ENCODE data around the gene DUSP22. TPM values are rescaled to one million over a fixed set of nuclear protein-coding genes. Genes with fewer than 3 reads are reported as not detected.

DUSP22 gene
- total RNA-seq, 4 donors from 2014 or later: 35.4 to 213 (median 49.5) TPM

- Histone ChIP-seq H3K4me1 (peaks cover 0 to 4% (median 0%) of the 10 kb centered on the region in 4 donors), H3K36me3 (no peaks in the 10 kb centered on the region), H3K9me3 (no peaks in the 10 kb centered on the region), H3K27ac (no peak overlapping the region), H3K27me3 (no peaks in the 10 kb centered on the region), H3K4me3 (no peak overlapping the region)
- in situ Hi-C loops (cut with MboI; ENCODE audit: low pct_ligation_motif_present in 1 of 4, low pct_unique_long_range_greater_than_20kb in 1 of 4, low sequenced_read_pairs in 3 of 4) (no loop called here), intact Hi-C loops (cut with DNase I; ENCODE audit: low total_unique reads) (no loop called here)
- TF ChIP-seq POLR2A (IDR thresholded peaks at IDR 0.05): no peak
- TF ChIP-seq POLR2AphosphoS5 (IDR thresholded peaks at IDR 0.05): no peak
- TF ChIP-seq, protein P1, sequence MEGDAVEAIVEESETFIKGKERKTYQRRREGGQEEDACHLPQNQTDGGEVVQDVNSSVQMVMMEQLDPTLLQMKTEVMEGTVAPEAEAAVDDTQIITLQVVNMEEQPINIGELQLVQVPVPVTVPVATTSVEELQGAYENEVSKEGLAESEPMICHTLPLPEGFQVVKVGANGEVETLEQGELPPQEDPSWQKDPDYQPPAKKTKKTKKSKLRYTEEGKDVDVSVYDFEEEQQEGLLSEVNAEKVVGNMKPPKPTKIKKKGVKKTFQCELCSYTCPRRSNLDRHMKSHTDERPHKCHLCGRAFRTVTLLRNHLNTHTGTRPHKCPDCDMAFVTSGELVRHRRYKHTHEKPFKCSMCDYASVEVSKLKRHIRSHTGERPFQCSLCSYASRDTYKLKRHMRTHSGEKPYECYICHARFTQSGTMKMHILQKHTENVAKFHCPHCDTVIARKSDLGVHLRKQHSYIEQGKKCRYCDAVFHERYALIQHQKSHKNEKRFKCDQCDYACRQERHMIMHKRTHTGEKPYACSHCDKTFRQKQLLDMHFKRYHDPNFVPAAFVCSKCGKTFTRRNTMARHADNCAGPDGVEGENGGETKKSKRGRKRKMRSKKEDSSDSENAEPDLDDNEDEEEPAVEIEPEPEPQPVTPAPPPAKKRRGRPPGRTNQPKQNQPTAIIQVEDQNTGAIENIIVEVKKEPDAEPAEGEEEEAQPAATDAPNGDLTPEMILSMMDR (IDR thresholded peaks at IDR 0.05): no peak
- no peak for TF ChIP-seq EP300 (IDR thresholded peaks at IDR 0.05; ENCODE audit: low read depth)
- WGBS, 2 donors (ENCODE audit: low coverage in 1 of 2): 88 to 94% methylated on average over 8 to 9 of the region's 9 CpGs
- DNase-seq: no peak
Measured at GRCh38 chr6:255041-255750, 37.1 kb upstream of the DUSP22 start.

DNA sequence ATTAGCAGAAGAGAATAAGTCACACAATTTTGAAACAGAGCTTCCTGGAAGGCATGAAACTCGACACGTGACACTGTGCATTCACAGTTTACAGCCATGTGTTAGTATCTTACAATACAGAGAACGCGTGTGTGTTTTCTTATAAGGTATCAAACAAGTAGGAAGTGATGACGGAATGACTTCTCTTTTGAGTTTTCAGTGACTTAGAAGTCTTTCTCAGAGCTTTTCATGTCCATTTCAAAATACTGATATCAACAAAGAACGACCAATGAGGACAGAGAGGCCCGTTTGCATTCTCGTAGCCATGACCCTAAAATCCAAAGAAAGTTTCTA, 36.6 kb upstream of the DUSP22 start:
- no peak overlapping the region for H3K4me3 ChIP-seq
- TF ChIP-seq EP300 (IDR thresholded peaks at IDR 0.05; ENCODE audit: low read depth) (no peak), POLR2A (IDR thresholded peaks at IDR 0.05) (no peak), POLR2AphosphoS5 (IDR thresholded peaks at IDR 0.05) (no peak)
- TF ChIP-seq, protein P1 (IDR thresholded peaks at IDR 0.05): no peak
- intact Hi-C loops (cut with DNase I; ENCODE audit: low total_unique reads): no loop called here
- H3K27me3 ChIP-seq: no peaks in the 10 kb centered on the region
- 88 to 89% methylated on average over 8 of the region's 8 CpGs for WGBS, 2 donors (ENCODE audit: low coverage in 1 of 2)
- in situ Hi-C loops (cut with MboI; ENCODE audit: low pct_ligation_motif_present in 1 of 4, low pct_unique_long_range_greater_than_20kb in 1 of 4, low sequenced_read_pairs in 3 of 4): no loop called here
- H3K27ac ChIP-seq: no peak overlapping the region
- no peaks in the 10 kb centered on the region for H3K36me3 ChIP-seq
- DNase-seq: no peak
- no peaks in the 10 kb centered on the region for H3K9me3 ChIP-seq
- peaks cover 0 to 4% (median 0%) of the 10 kb centered on the region in 4 donors for H3K4me1 ChIP-seq

DNA sequence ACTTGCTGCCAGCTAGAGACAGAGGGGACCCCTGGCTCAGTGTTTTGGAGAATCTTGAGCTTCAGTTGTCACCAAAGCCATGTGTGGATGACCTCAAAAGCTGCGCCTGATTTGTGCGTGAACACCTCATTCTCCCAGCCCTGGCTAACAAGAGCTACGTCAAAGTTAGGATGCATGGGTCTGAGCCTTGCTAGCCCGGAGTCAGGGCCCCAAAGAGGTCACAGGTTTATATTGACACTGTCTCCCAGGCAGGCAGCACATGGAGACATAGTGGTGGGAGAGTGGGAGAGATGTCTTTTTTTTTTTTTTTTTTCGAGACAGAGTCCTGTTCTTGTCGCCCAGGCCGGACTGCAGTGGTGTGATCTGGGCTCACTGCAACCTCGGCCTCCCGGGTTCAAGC, 36.1 kb upstream of the DUSP22 start:
- intact Hi-C loops (cut with DNase I; ENCODE audit: low total_unique reads) (no loop called here), in situ Hi-C loops (cut with MboI; ENCODE audit: low pct_ligation_motif_present in 1 of 4, low pct_unique_long_range_greater_than_20kb in 1 of 4, low sequenced_read_pairs in 3 of 4) (no loop called here)
- TF ChIP-seq POLR2A (IDR thresholded peaks at IDR 0.05): no peak
- no peak for TF ChIP-seq POLR2AphosphoS5 (IDR thresholded peaks at IDR 0.05)
- TF ChIP-seq EP300 (IDR thresholded peaks at IDR 0.05; ENCODE audit: low read depth): no peak
- TF ChIP-seq, protein P1 (IDR thresholded peaks at IDR 0.05): no peak
- Histone ChIP-seq H3K36me3 (no peaks in the 10 kb centered on the region), H3K27me3 (no peaks in the 10 kb centered on the region), H3K4me1 (peaks cover 0 to 4% (median 0%) of the 10 kb centered on the region in 4 donors), H3K9me3 (no peaks in the 10 kb centered on the region), H3K27ac (no peak overlapping the region), H3K4me3 (no peak overlapping the region)
- WGBS, 2 donors (ENCODE audit: low coverage in 1 of 2): 91% methylated on average over 9 of the region's 9 CpGs; no CpG with 5 or more reads in 1 of the 2 donors
- no peak for DNase-seq

DNA sequence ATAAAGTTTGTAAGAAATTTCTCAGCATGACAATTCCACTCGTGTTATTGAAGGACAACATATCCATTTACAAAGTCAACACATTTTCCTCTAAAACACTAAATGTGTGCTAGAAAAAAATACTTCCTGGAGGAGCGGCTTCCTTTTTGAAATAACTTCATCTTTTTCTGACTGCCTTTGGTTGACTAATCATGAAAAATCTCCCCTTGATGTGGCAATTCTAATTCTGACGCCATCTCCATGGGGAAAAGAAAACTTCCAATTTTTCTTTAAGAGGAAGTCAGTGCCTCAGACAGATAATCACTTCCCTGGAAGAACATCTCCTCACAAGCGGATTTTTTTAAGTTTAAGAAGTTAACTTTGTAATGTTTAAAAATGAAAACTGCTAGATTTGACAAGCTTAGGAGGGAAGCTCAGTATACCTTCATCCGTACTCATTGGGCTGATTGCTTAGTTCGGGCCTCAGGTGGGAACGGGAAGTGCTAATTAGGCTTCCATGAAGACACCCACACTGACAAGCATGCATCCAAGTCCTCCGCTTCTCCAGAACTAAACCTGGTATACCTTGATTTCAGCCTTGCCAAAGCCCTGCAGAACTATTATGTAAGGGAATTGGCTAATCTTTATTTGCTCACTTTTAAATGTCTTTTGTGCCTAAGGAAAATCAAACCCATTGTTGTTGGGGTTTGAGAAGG, 35.1 kb upstream of the DUSP22 start:
- Histone ChIP-seq H3K9me3 (no peaks in the 10 kb centered on the region), H3K36me3 (no peaks in the 10 kb centered on the region), H3K4me3 (no peak overlapping the region), H3K27ac (no peak overlapping the region), H3K27me3 (no peaks in the 10 kb centered on the region), H3K4me1 (peaks cover 0 to 4% (median 0%) of the 10 kb centered on the region in 4 donors)
- in situ Hi-C loops (cut with MboI; ENCODE audit: low pct_ligation_motif_present in 1 of 4, low pct_unique_long_range_greater_than_20kb in 1 of 4, low sequenced_read_pairs in 3 of 4): no loop called here
- 64 to 65% methylated on average over 8 of the region's 8 CpGs for WGBS, 2 donors (ENCODE audit: low coverage in 1 of 2)
- intact Hi-C loops (cut with DNase I; ENCODE audit: low total_unique reads): no loop called here
- no peak for DNase-seq
- no peak for TF ChIP-seq EP300 (IDR thresholded peaks at IDR 0.05; ENCODE audit: low read depth)
- no peak for TF ChIP-seq POLR2A (IDR thresholded peaks at IDR 0.05)
- TF ChIP-seq, protein P1 (IDR thresholded peaks at IDR 0.05): no peak
- TF ChIP-seq POLR2AphosphoS5 (IDR thresholded peaks at IDR 0.05): no peak
